GM12872 (cell line): ENCODE results near the gene BMP7.

ENCODE experiments used
- TF ChIP-seq, protein P1 (sequence below): IDR thresholded peaks from 3 replicates; pipeline ENCODE4 v1.5.1; 2011; ENCODE audit warnings: low read depth, mild to moderate bottlenecking, low read length, moderate library complexity; ENCODE audit not compliant: insufficient read depth

BMP7 gene

DNA sequence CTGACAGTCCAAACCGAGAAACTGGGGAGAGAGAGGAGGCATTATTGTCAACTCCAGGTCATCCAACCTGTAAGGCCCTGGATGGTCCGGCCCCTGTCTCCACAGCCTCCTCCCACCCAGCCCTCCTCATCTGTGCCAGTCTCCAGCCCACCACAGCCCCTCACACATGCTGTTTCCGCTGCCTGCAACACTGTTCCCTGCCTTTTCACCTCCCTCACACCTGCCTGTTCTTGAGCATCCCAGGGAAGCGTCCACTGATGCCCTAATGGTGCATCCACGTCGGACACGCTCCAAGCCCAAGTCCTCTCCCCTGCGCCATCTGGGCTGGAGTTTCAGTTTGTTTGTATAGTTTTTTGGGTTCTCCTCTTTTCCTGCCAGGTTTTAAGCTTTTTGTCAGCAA lies 52.0 kb downstream of the BMP7 start:
- TF ChIP-seq, protein P1, sequence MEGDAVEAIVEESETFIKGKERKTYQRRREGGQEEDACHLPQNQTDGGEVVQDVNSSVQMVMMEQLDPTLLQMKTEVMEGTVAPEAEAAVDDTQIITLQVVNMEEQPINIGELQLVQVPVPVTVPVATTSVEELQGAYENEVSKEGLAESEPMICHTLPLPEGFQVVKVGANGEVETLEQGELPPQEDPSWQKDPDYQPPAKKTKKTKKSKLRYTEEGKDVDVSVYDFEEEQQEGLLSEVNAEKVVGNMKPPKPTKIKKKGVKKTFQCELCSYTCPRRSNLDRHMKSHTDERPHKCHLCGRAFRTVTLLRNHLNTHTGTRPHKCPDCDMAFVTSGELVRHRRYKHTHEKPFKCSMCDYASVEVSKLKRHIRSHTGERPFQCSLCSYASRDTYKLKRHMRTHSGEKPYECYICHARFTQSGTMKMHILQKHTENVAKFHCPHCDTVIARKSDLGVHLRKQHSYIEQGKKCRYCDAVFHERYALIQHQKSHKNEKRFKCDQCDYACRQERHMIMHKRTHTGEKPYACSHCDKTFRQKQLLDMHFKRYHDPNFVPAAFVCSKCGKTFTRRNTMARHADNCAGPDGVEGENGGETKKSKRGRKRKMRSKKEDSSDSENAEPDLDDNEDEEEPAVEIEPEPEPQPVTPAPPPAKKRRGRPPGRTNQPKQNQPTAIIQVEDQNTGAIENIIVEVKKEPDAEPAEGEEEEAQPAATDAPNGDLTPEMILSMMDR, result no peak

DNA sequence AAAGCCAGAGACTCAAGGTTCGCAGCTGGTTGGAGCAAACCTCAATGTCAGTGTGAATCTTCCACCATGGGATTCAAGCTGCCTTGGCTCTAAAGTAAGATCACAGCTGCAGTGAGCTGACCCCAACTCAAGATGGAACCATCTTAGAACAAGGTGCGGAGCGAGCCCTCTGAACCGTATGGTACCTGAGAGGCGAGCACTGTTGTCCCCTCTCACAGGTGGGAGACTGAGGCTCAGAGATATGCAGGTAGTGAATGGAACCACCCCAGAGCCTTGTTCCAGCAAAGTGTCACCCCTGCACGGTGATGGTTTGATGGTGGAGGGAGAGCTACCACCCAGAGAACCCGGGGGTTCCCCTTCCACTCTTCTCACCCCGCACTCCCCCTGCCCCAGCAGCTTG lies 52.5 kb downstream of the BMP7 start:
- TF ChIP-seq, protein P1, result no peak

DNA sequence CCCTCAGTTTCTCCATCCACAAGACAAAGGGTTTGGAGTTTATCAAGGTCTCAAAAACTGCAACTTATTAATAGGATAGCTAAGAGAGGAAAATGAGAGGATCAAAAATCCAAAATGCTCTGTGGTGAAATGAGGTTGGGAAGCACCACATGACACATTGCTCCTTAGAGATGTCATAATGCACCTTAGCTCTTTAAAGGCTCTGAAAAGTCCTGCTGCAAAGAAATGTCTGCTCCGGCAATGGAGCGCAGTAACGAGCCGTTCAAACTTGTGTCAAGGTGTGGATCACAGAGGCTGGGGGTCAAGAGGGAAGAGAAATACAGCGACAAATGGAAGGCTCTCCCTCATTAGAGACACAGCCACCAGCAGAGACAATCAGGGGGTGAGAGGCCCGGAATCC lies 53.1 kb downstream of the BMP7 start:
- TF ChIP-seq, protein P1, result no peak

DNA sequence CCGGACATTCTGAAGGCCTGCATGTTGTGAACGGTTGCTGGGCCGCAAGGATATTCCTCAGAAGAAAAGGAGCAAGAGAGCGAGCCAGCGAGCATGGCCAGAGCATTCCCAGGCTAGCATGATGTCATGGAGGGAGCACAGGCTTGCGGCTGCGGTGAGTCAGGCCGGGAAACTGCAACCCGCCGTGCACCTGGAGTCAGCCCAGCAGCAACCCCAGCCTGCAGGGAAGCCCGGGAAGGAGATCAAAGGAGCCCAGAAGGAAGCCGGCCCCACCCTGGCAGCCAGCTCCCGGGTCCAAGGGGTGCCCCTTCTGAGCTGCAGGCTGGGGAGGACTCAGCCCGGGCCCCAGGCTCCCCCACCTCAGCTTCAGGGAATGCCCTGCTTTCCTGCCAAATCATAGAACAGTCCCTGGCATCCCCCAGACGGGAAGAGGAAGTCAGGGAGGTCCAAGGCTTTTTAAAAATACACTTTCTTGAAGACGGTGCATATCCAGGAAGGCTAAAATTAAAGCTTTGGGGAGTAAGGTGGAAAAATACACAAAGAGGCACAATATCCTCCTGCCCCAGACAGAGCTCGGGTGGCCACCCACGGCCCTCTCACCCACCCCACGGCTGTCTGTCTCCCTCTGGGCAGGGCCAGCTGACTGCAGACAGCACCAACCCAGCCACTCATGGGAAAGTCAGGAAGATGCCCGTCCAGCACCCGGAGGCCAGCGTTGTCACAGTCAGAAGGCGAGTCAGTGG lies 53.7 kb downstream of the BMP7 start:
- TF ChIP-seq, protein P1, result no peak

DNA sequence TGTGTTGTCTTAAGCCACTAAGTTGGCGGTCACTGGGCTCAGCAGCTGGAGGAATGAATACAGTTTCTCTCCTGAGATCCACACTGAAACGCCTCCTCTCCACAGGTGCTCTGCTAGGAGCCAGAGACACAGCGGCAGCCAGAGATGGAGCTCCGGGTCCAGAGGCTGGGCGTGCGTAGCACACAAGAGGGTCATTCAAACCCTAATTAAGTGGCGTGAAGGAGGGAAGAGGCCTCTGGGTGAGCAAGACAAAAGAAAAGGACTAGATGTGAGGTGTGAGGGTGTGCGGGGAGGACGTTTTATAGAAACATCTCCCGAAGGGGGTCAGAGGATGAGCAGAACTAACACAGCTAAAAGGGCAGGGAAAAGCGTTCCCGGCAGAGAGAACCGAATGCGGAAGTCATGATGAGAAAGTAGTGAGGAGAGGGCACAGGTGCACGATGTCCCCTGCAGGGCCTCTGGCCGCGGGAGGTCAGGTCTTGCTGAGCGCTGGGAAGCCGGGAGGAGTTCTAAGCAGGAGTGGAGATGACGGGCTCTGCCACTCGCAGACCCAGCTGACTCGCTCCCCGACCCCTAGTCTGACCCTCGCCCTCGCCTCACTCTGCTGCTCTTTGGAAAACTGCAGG lies 54.4 kb downstream of the BMP7 start:
- TF ChIP-seq, protein P1, result no peak

DNA sequence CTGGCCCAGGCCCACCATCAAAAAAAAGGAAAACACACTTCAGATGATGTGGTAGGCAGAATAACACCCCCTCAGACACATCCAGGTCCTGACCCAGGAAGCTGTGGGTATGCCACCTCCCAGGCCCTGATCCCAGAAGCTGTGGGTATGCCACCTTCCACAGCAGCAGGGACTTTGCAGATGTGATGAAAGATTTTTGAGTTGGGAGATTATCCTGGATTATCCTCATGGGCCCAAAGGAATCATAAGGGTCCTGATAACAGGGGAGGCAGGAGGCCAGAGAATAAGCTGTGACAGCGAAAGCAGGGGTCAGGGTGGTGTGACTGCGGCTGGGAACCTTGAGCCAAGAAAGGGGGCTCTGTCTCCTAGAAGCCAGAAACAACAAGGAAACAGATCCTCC lies 55.0 kb downstream of the BMP7 start:
- TF ChIP-seq, protein P1, result no peak

DNA sequence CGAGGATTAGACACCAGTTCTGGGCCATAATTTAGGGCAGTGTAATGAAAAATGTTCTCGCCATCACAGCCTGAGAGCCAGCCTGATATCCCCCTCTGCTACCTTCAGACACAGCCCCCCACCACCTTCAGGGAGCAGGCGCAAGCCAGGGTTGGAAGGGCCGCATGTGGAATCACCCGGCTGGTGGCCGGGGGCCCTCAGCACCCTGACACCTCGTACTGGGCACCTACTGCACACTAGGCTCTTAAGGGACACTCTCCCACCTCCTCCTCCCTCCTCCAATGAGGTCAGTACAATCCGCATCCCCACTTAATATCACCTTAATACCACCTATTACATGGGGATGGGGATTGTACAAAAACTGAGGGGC lies 55.5 kb downstream of the BMP7 start:
- TF ChIP-seq, protein P1, result no peak
